AG04449 (cell line): ENCODE data around the gene FRMPD4.
A peak's percentile ranks its signal among the peaks of the same experiment; 100 is the strongest.

ENCODE experiments used
- CTCF ChIA-PET: fragments of 350-600 bp; formaldehyde crosslinking; extraction: SDS; loops from one replicate; lab custom pipeline; 2021; ENCODE audit warnings: antibody characterized with exemption; lab: Yijun Ruan, JAX
- POLR2A ChIA-PET: fragments of 400-600, 350-600 bp; formaldehyde crosslinking; extraction: SDS; loops from one replicate; lab custom pipeline; 2020; ENCODE audit warnings: antibody characterized with exemption, inconsistent platforms; lab: Yijun Ruan, JAX
- DNase-seq: peaks from one replicate; pipeline ENCODE4 v3.0.0-alpha.2; 2010; ENCODE audit warnings: low read depth, low spot score
- H3K4me3 ChIP-seq: 2 replicates; pipeline ENCODE4 v1.5.1; 2011; ENCODE audit warnings: low read depth, mild to moderate bottlenecking, control low read depth, low read length
- TF ChIP-seq, protein P1 (sequence below): IDR thresholded peaks from one replicate; pipeline ENCODE4 v1.5.1; 2011; ENCODE audit warnings: mild to moderate bottlenecking, moderate library complexity, low read length, control low read depth, inconsistent platforms; ENCODE audit not compliant: insufficient read depth; ENCODE audit errors: missing control alignments

The FRMPD4 gene

DNA sequence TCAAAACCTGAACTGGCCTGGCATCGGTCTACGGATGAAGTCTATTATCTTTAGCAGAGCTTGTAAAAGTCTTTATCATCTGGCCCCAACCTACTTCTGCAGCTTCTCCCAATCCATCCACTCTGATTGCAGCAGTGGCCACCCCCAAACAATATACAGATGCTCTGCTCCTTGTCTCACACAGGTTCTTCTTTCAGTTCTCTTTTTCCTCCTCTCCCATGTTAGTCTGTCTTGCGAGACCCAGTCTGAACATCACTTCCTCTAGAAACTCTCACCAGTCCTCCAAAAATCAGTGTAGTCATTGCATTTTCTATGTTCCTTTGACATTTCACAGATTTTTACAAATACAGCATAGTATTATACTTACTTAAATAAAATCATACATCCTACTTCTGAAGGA, 163.0 kb downstream of the FRMPD4 start:
- ChIA-PET CTCF (no interaction called here), POLR2A (no interaction called here)
- no peak for DNase-seq
- H3K4me3 ChIP-seq, result no peak overlapping the region
- TF ChIP-seq, protein P1, sequence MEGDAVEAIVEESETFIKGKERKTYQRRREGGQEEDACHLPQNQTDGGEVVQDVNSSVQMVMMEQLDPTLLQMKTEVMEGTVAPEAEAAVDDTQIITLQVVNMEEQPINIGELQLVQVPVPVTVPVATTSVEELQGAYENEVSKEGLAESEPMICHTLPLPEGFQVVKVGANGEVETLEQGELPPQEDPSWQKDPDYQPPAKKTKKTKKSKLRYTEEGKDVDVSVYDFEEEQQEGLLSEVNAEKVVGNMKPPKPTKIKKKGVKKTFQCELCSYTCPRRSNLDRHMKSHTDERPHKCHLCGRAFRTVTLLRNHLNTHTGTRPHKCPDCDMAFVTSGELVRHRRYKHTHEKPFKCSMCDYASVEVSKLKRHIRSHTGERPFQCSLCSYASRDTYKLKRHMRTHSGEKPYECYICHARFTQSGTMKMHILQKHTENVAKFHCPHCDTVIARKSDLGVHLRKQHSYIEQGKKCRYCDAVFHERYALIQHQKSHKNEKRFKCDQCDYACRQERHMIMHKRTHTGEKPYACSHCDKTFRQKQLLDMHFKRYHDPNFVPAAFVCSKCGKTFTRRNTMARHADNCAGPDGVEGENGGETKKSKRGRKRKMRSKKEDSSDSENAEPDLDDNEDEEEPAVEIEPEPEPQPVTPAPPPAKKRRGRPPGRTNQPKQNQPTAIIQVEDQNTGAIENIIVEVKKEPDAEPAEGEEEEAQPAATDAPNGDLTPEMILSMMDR, result no peak

DNA sequence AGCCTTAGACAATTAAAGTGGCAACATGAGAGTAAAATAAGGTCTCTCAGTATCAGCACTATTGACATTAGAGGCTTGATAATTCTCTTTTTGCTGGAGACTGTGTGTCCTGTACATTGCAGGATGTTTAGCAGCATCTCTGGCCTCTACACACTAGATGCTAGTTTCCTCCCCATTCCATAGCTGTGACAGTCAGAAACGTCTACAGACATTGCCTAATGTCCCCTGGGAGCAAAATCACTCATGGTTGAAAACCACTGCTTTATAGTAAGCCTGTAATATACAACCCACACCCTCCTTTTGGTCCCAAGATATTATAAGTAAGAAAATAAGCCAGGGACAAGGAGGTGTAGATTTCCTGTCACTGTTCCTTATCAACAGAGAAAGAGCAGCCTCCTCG, 166.0 kb downstream of the FRMPD4 start:
- H3K4me3 ChIP-seq, result no peak overlapping the region
- peak; percentile 26 for DNase-seq
- ChIA-PET CTCF (no interaction called here), POLR2A (no interaction called here)
- TF ChIP-seq, protein P1, result no peak

DNA sequence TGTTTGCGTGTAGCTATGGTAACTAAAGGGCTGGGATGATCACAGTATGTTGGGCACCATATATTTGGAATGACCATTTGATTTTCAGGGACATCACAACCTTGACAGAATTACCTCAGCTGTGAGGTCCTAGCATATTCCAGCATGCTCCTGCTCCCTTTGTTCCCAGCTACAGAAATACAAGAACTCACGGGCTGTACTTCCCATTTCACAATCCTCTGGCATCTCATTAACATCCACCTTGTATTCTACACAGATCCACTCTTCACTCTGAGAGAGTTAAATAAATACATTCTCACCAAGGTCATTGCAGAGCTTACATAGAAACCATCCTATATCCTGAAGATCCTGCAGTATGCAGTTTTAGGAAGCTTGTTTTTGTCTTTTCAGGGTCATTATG, 169.7 kb downstream of the FRMPD4 start:
- ChIA-PET POLR2A (no interaction called here), CTCF (no interaction called here)
- no peak for DNase-seq
- TF ChIP-seq, protein P1, result no peak
- no peak overlapping the region for H3K4me3 ChIP-seq

DNA sequence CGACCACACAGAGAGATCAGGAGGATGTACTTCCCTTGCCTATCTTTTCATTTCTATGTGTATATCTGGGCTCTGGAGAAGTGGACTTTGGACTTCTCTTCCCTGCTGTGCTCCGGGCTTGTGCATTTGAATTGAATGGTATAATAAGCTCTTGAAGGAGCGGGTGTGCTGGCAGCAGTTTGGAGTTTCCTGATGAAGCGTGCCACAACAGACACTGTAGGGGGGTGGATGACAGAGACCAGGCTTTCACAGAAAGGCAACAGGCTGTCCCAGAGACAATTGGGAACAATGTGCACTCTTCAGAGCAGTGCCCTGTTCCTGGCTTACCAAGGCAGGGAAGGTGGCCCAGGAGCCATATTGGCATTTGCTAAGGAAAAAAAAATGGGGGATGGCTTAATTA, 170.1 kb downstream of the FRMPD4 start:
- H3K4me3 ChIP-seq, result no peak overlapping the region
- ChIA-PET POLR2A (no interaction called here), CTCF (no interaction called here)
- no peak for DNase-seq
- TF ChIP-seq, protein P1, result no peak

DNA sequence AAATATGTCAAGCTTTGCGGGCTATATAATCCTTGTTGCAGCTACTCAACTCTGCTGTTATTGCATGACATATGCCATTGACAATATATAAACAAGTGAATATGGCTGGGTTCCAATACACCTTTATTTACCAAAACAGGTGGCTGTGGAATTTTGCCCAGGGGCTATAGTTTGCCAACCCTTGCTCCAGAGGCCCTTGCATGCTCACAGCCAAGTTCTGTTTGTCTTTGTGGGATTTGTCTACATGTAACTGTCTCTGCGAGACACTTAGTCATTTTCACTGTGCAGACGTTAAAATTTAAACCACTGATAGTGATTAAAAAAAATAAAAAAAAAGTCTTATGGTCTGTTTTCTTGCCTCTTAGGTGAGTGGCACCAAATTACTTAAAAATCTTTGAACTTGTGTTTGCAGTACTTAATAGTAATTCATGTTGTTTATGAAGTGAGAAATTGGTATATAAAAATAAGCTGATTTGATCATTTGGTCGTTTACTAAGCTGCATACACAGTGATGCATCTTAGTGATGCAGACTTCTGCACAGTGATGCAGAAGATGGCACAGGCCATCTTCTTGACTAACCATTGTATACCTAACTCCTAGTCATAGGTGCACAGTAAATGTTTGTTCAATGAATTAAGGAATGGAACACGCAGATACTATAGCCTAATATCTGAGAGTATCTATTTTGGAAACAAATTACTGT, 170.9 kb downstream of the FRMPD4 start:
- POLR2A ChIA-PET, result no interaction called here
- DNase-seq, result no peak
- TF ChIP-seq, protein P1, result no peak

DNA sequence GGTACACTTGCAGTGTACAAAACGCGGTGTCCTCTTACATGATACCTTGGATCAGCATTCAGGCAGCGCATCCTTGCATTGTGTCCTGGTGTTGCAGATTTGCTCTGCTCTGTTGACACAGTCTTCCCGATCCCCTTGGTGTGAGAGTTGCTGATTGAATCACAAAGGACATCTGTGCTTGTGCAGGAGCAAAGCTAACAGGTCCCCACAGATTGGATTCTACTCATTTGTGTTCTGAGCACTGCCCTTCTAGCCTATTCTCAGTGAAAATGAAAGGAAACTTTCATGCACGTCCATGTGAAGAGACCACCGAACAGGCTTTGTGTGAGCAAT, 171.4 kb downstream of the FRMPD4 start:
- DNase-seq, result no peak
- CTCF ChIA-PET, result no interaction called here

More for the DNA sequence above, 170.9 kb downstream of the FRMPD4 start:
- CTCF ChIA-PET, result no interaction called here
- H3K4me3 ChIP-seq, result no peak overlapping the region

More for the DNA sequence above, 171.4 kb downstream of the FRMPD4 start:
- POLR2A ChIA-PET, result no interaction called here
- no peak overlapping the region for H3K4me3 ChIP-seq
- TF ChIP-seq, protein P1, result no peak
